Measurements from ENCODE around the gene RAB32.

The RAB32 gene

GRCh38 chr6:146578054-146578453 lies 34.4 kb downstream of the RAB32 start:
- Histone ChIP-seq H3K4me3 (ENCODE audit: low read depth, low read length) (no peak overlapping the region), H3K9me3 (ENCODE audit: control insufficient read depth, low read length) (peaks cover 2% of the 10 kb centered on the region), H2AFZ (no peak overlapping the region), H3K36me3 (ENCODE audit: control insufficient read depth, insufficient read depth, low read length) (no peaks in the 10 kb centered on the region), H3K27me3 (ENCODE audit: control insufficient read depth, insufficient read depth, low read length) (no peaks in the 10 kb centered on the region), H3K4me2 (ENCODE audit: low read length) (no peak overlapping the region), H3K27ac (no peak overlapping the region), H3K4me1 (no peaks in the 10 kb centered on the region), H3K9ac (no peak overlapping the region), H3K79me2 (no peaks in the 10 kb centered on the region)
- TF ChIP-seq CTCF (IDR thresholded peaks at IDR 0.05): no peak

- no peak overlapping the region for H3K4me3 ChIP-seq (ENCODE audit: low read depth, low read length)
- no peak overlapping the region for H3K4me2 ChIP-seq (ENCODE audit: low read length)
- H3K9me3 ChIP-seq (ENCODE audit: control insufficient read depth, low read length): no peaks in the 10 kb centered on the region
- H3K36me3 ChIP-seq (ENCODE audit: control insufficient read depth, insufficient read depth, low read length): no peaks in the 10 kb centered on the region
- H3K4me1 ChIP-seq: no peaks in the 10 kb centered on the region
- no peak for TF ChIP-seq CTCF (IDR thresholded peaks at IDR 0.05)
- H3K27me3 ChIP-seq (ENCODE audit: control insufficient read depth, insufficient read depth, low read length): no peaks in the 10 kb centered on the region
- H2AFZ ChIP-seq: no peak overlapping the region
- no peak overlapping the region for H3K27ac ChIP-seq
- no peak overlapping the region for H3K9ac ChIP-seq
- H3K79me2 ChIP-seq: no peaks in the 10 kb centered on the region
These were observed 38.3 kb downstream of the RAB32 start for GRCh38 chr6:146581968-146582367.

GRCh38 chr6:146582857-146583256 lies 39.2 kb downstream of the RAB32 start:
- H3K4me3 ChIP-seq (ENCODE audit: low read depth, low read length): no peak overlapping the region
- H3K36me3 ChIP-seq (ENCODE audit: control insufficient read depth, insufficient read depth, low read length): no peaks in the 10 kb centered on the region
- no peak for TF ChIP-seq CTCF (IDR thresholded peaks at IDR 0.05)
- no peak overlapping the region for H2AFZ ChIP-seq
- H3K79me2 ChIP-seq: no peaks in the 10 kb centered on the region
- H3K9ac ChIP-seq: no peak overlapping the region
- H3K4me1 ChIP-seq: no peaks in the 10 kb centered on the region
- H3K4me2 ChIP-seq (ENCODE audit: low read length): no peak overlapping the region
- no peaks in the 10 kb centered on the region for H3K9me3 ChIP-seq (ENCODE audit: control insufficient read depth, low read length)
- H3K27ac ChIP-seq: no peak overlapping the region
- no peaks in the 10 kb centered on the region for H3K27me3 ChIP-seq (ENCODE audit: control insufficient read depth, insufficient read depth, low read length)

- H3K4me2 ChIP-seq (ENCODE audit: low read length): no peak overlapping the region
- no peaks in the 10 kb centered on the region for H3K27me3 ChIP-seq (ENCODE audit: control insufficient read depth, insufficient read depth, low read length)
- no peaks in the 10 kb centered on the region for H3K36me3 ChIP-seq (ENCODE audit: control insufficient read depth, insufficient read depth, low read length)
- H3K4me3 ChIP-seq (ENCODE audit: low read depth, low read length): no peak overlapping the region
- H3K27ac ChIP-seq: no peak overlapping the region
- H3K9me3 ChIP-seq (ENCODE audit: control insufficient read depth, low read length): no peaks in the 10 kb centered on the region
- no peaks in the 10 kb centered on the region for H3K79me2 ChIP-seq
- no peaks in the 10 kb centered on the region for H3K4me1 ChIP-seq
- H2AFZ ChIP-seq: no peak overlapping the region
- H3K9ac ChIP-seq: no peak overlapping the region
- no peak for TF ChIP-seq CTCF (IDR thresholded peaks at IDR 0.05)
These were observed 40.3 kb downstream of the RAB32 start for GRCh38 chr6:146583966-146584365.

- H3K79me2 ChIP-seq: no peaks in the 10 kb centered on the region
- no peak overlapping the region for H3K27ac ChIP-seq
- no peaks in the 10 kb centered on the region for H3K36me3 ChIP-seq (ENCODE audit: control insufficient read depth, insufficient read depth, low read length)
- no peak overlapping the region for H3K4me3 ChIP-seq (ENCODE audit: low read depth, low read length)
- no peaks in the 10 kb centered on the region for H3K9me3 ChIP-seq (ENCODE audit: control insufficient read depth, low read length)
- H3K4me2 ChIP-seq (ENCODE audit: low read length): no peak overlapping the region
- H3K9ac ChIP-seq: no peak overlapping the region
- H3K4me1 ChIP-seq: no peaks in the 10 kb centered on the region
- H3K27me3 ChIP-seq (ENCODE audit: control insufficient read depth, insufficient read depth, low read length): no peaks in the 10 kb centered on the region
- TF ChIP-seq CTCF (IDR thresholded peaks at IDR 0.05): no peak
- no peak overlapping the region for H2AFZ ChIP-seq
These were observed 43.8 kb downstream of the RAB32 start for GRCh38 chr6:146587459-146587858.
